Activated T-helper 1 cell treated with anti-CD3 and anti-CD28 coated beads, Interleukin-2, amount 50 U/mL, for 16 hours (primary cell): ENCODE measurements around the gene MAPK8IP1.

Experiments used
- DNase-seq, 2 donors: peaks; one replicate each; pipeline ENCODE4 v3.0.0-alpha.2; 2020; ENCODE audit warnings: low read depth in 1 of 2, low spot score in 1 of 2

MAPK8IP1 gene

GRCh38 chr11:45859661-45860140 lies 25.8 kb upstream of the MAPK8IP1 start:
- no peak for DNase-seq

GRCh38 chr11:45860348-45860747 lies 25.1 kb upstream of the MAPK8IP1 start:
- no peak for DNase-seq

- DNase-seq, result no peak
Observed at GRCh38 chr11:45860764-45861510, 24.5 kb upstream of the MAPK8IP1 start.

- no peak for DNase-seq
Observed at GRCh38 chr11:45864041-45864440, 21.4 kb upstream of the MAPK8IP1 start.

GRCh38 chr11:45869551-45869950 lies 15.9 kb upstream of the MAPK8IP1 start:
- no peak for DNase-seq

GRCh38 chr11:45870706-45871105 lies 14.7 kb upstream of the MAPK8IP1 start:
- no peak for DNase-seq

GRCh38 chr11:45871638-45872037 lies 13.8 kb upstream of the MAPK8IP1 start:
- no peak for DNase-seq

GRCh38 chr11:45872651-45873356 lies 12.6 kb upstream of the MAPK8IP1 start:
- no peak for DNase-seq

- no peak for DNase-seq
Observed at GRCh38 chr11:45876401-45876800, 9.1 kb upstream of the MAPK8IP1 start.

- DNase-seq, result no peak
Observed at GRCh38 chr11:45877221-45877620, 8.2 kb upstream of the MAPK8IP1 start.

- DNase-seq, result no peak
Observed at GRCh38 chr11:45877845-45878244, 7.6 kb upstream of the MAPK8IP1 start.

GRCh38 chr11:45879803-45880686 lies 5.4 kb upstream of the MAPK8IP1 start:
- no peak for DNase-seq

GRCh38 chr11:45880772-45881570 lies 4.5 kb upstream of the MAPK8IP1 start:
- no peak for DNase-seq

- no peak for DNase-seq
Observed at GRCh38 chr11:45881708-45882368, 3.6 kb upstream of the MAPK8IP1 start.

GRCh38 chr11:45884596-45885185 lies 760 bp upstream of the MAPK8IP1 start:
- DNase-seq, result no peak

GRCh38 chr11:45885921-45886721 lies 670 bp downstream of the MAPK8IP1 start:
- DNase-seq, result no peak

GRCh38 chr11:45886816-45887520 lies 1.5 kb downstream of the MAPK8IP1 start:
- DNase-seq, result no peak

GRCh38 chr11:45887587-45887986 lies 2.1 kb downstream of the MAPK8IP1 start:
- no peak for DNase-seq
